ENCODE measurements around the gene DIPK1A.

Gene DIPK1A

GRCh38 chr1:92831762-92832536, 129.3 kb downstream of the DIPK1A start, which contains the start of gene RPL5:
RPL5 (plus strand) TSS chr1:92832040; CDS start chr1:92832115, 75 bp downstream.
- ChIA-PET CTCF (interaction anchor here (0.7 to 3.3 kb wide), 30 partner anchors 9 to 798 kb away, joined by 3 to 47 read pairs (median 4); partner anchors contain the start of genes DIPK1A, EVI5 and GFI1), POLR2A (interaction anchor here (0.9 to 1.3 kb wide), 3 partner anchors 11 to 156 kb away, joined by 3 to 4 read pairs (median 3); no protein-coding TSS in a partner anchor)
- TF ChIP-seq CTCF (IDR thresholded peaks at IDR 0.05; ENCODE audit: control extremely low read depth, extremely low read depth, low read depth, missing control alignments) = peak; percentile 97
- DNase-seq (ENCODE audit: extremely low spot score) = peak; percentile 98

DNA sequence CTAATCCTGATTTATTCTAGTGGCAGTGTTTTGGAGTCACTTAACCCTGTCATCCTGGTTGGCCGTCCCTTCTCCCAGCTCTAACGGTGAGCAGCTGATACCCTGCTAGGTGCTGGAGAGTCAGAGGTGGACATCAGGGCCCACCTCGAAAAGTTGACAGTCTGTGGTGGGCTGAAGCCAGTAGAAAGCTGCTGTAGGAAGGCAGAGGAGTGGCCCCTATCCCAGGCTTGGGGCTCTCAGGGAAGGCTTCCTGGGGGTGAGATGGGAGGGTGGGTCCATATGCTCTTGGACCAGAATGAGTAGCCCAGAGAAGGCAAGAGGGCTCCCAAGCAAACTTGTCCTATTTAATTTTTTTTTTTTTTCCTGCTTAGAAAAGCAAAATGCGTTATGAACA, 129.9 kb downstream of the DIPK1A start:
- CTCF ChIA-PET = interaction anchor here (0.6 to 3.3 kb wide), 21 partner anchors 9 to 346 kb away, joined by 3 to 47 read pairs (median 4); partner anchors contain the start of genes DIPK1A, EVI5 and GFI1
- POLR2A ChIA-PET = interaction anchor here (1.3 kb wide), 2 partner anchors 12 to 75 kb away, joined by 3 to 4 read pairs; no protein-coding TSS in a partner anchor

GRCh38 chr1:92826792-92827191, 134.5 kb downstream of the DIPK1A start:
- CTCF ChIA-PET = interaction anchor here (2.3 to 3.0 kb wide), 2 partner anchors 8 to 10 kb away, joined by 8 to 22 read pairs; no protein-coding TSS in a partner anchor
- no peak for DNase-seq (ENCODE audit: extremely low spot score)
- POLR2A ChIA-PET = no interaction called here
- TF ChIP-seq CTCF (IDR thresholded peaks at IDR 0.05; ENCODE audit: control extremely low read depth, extremely low read depth, low read depth, missing control alignments) = no peak

More for the DNA sequence above, 129.9 kb downstream of the DIPK1A start:
- TF ChIP-seq CTCF (IDR thresholded peaks at IDR 0.05; ENCODE audit: control extremely low read depth, extremely low read depth, low read depth, missing control alignments) = no peak
- DNase-seq (ENCODE audit: extremely low spot score) = peak; percentile 29

- CTCF ChIA-PET = interaction anchor here (2.4 kb wide), 1 partner anchor 9 kb away, joined by 9 read pairs; the partner anchor contains the start of gene RPL5
- no peak for TF ChIP-seq CTCF (IDR thresholded peaks at IDR 0.05; ENCODE audit: control extremely low read depth, extremely low read depth, low read depth, missing control alignments)
- POLR2A ChIA-PET = no interaction called here
- no peak for DNase-seq (ENCODE audit: extremely low spot score)
These were observed 138.4 kb downstream of the DIPK1A start for GRCh38 chr1:92822879-92823278.

- POLR2A ChIA-PET = no interaction called here
- CTCF ChIA-PET = interaction anchor here (1.1 to 6.6 kb wide), 4 partner anchors 11 to 484 kb away, joined by 3 to 66 read pairs (median 25); partner anchors contain the start of gene RPL5
These were observed 140.7 kb downstream of the DIPK1A start for GRCh38 chr1:92820551-92820950.

More at GRCh38 chr1:92820551-92820950, 140.7 kb downstream of the DIPK1A start:
- no peak for DNase-seq (ENCODE audit: extremely low spot score)
- no peak for TF ChIP-seq CTCF (IDR thresholded peaks at IDR 0.05; ENCODE audit: control extremely low read depth, extremely low read depth, low read depth, missing control alignments)
